ENCODE data around the gene TMEM154. TPM values are rescaled to one million over a fixed set of nuclear protein-coding genes. Genes with fewer than 3 reads are reported as not detected.

The TMEM154 gene
- total and polyA plus RNA-seq, 10 of the 15 experiments (the other 5 are each of a cell fraction or from before 2014, with no cell fraction given) = 5.1 to 41.4 (median 18.2) TPM

- BruUV-seq (replicated peaks) = no TSS peak
- DNase-seq (ENCODE audit: low read depth, low spot score) (no peak), ATAC-seq (no peak), FAIRE-seq (no peak)
- Histone ChIP-seq H3K36me3 (ENCODE audit: control insufficient read depth in 2 of 2, insufficient read depth in 2 of 2, low read length in 1 of 2) (no peaks in the 10 kb centered on the region), H3K79me2 (ENCODE audit: control insufficient read depth, insufficient read depth, low read length) (no peaks in the 10 kb centered on the region), H3K4me1 (ENCODE audit: control insufficient read depth, insufficient read depth, low read length) (no peaks in the 10 kb centered on the region), H3K27ac (ENCODE audit: control insufficient read depth, insufficient read depth) (no peak overlapping the region), H3K4me3 (no peak overlapping the region), H3K27me3 (replicated peaks in 1 of 2; ENCODE audit: control insufficient read depth in 2 of 2, insufficient read depth in 2 of 2, low read length in 1 of 2) (no peaks in the 10 kb centered on the region), H3K9ac (ENCODE audit: control insufficient read depth, insufficient read depth, low read length) (no peak overlapping the region), H3K9me3 (replicated peaks; ENCODE audit: control insufficient read depth, insufficient read depth, low read length) (no peaks in the 10 kb centered on the region), H2AFZ (ENCODE audit: control insufficient read depth, low read depth, low read length) (no peak overlapping the region), H4K20me1 (ENCODE audit: control insufficient read depth, insufficient read depth) (no peaks in the 10 kb centered on the region), H3K4me2 (ENCODE audit: control insufficient read depth, insufficient read depth) (no peak overlapping the region)
- ChIA-PET POLR2A (no interaction called here), SMC1A (ENCODE audit: uncharacterized antibody, unreplicated experiment) (interaction anchor here (1.2 kb wide), 1 partner anchor 21 kb away, joined by 3 read pairs; no protein-coding TSS in a partner anchor), RAD21 (ENCODE audit: unreplicated experiment) (no interaction called here), CTCF (interaction anchor here (0.7 to 1.0 kb wide), 3 partner anchors 11 to 108 kb away, joined by 3 read pairs; no protein-coding TSS in a partner anchor)
- in situ Hi-C loops (cut with MboI) (no loop called here), intact Hi-C loops (cut with micrococcal nuclease; ENCODE audit: unreplicated experiment) (no loop called here)
- 75% methylated on average over 8 of the region's 8 CpGs for WGBS (ENCODE audit: insufficient coverage, insufficient replicate concordance, low lambda C conversion rate, missing lambda C conversion rate)
- TF ChIP-seq IKZF2 (IDR thresholded peaks at IDR 0.05) (no peak), STAT1 (conservative IDR thresholded peaks at IDR 0.05) (no peak), RBBP5 (conservative IDR thresholded peaks at IDR 0.05) (no peak), ZBTB11 (CRISPR knock-in tag; IDR thresholded peaks at IDR 0.05) (no peak)
These were observed 73.0 kb downstream of the TMEM154 start for GRCh38 chr4:152606753-152607152.
